GM12878 (cell line): ENCODE results near the gene HMGN1. TPM values are rescaled to one million over a fixed set of nuclear protein-coding genes. Genes with fewer than 3 reads are reported as not detected.

ENCODE experiments used
- ATAC-seq: fragments of 200-7000 bp; cut with Tn5 transposase; 3 replicates; pipeline ENCODE4 v1.9.1; 2020; ENCODE audit warnings: mild to moderate bottlenecking, moderate library complexity
- BruUV-seq: library from RNA; stranded (reverse); fragments of 400-500 nt; replicated peaks from 2 replicates; lab custom pipeline; 2021; lab: Mats Ljungman, UMichigan
- CTCF ChIA-PET: fragments of 300-600 bp; sonication (Branson Sonifier 250); formaldehyde crosslinking; extraction: SDS; loops from one replicate; lab custom pipeline; 2021; ENCODE audit warnings: inconsistent platforms; lab: Yijun Ruan, JAX
- POLR2A ChIA-PET: fragments of 350-600 bp; formaldehyde crosslinking; extraction: SDS; loops from one replicate; lab custom pipeline; 2021; ENCODE audit warnings: inconsistent platforms; lab: Charles Lee
- RAD21 ChIA-PET: fragments of 300-600 bp; sonication (Branson Sonifier 250); formaldehyde crosslinking; loops from one replicate; lab custom pipeline; 2023; ENCODE audit warnings: antibody characterized with exemption; ENCODE audit not compliant: unreplicated experiment; lab: Charles Lee
- SMC1A ChIA-PET: fragments of 300-600 bp; sonication (Branson Sonifier 250); formaldehyde crosslinking; loops from one replicate; lab custom pipeline; 2023; ENCODE audit not compliant: unreplicated experiment, uncharacterized antibody; lab: Charles Lee
- DNase-seq: peaks from one replicate; pipeline ENCODE4 v3.0.0-alpha.2; 2011; ENCODE audit warnings: low read depth, low spot score
- FAIRE-seq: peaks from 3 replicates; lab custom pipeline; 2011; peaks lifted over from hg19 to GRCh38; lab: Jason Lieb, UNC
- H2AFZ ChIP-seq: 2 replicates; pipeline ENCODE4 v1.6.0; 2011; ENCODE audit warnings: low read depth, low read length, control low read depth; ENCODE audit not compliant: control insufficient read depth
- H3K27ac ChIP-seq: 2 replicates; pipeline ENCODE4 v1.5.1; 2011; ENCODE audit warnings: control low read depth; ENCODE audit not compliant: control insufficient read depth, insufficient read depth
- H3K27me3 ChIP-seq, 2 experiments: replicated peaks in 1 of 2; 2 replicates each; pipeline versions ENCODE4 v1.6.0 to v1.6.1; 2011; ENCODE audit warnings: low read length in 1 of 2; ENCODE audit not compliant: control insufficient read depth in 2 of 2, insufficient read depth in 2 of 2
- H3K36me3 ChIP-seq, 2 experiments: 2 replicates each; pipeline ENCODE4 v1.5.1; 2011; ENCODE audit warnings: low read length in 1 of 2; ENCODE audit not compliant: control insufficient read depth in 2 of 2, insufficient read depth in 2 of 2
- H3K4me1 ChIP-seq: 2 replicates; pipeline ENCODE4 v1.6.1; 2011; ENCODE audit warnings: mild to moderate bottlenecking, low read length, moderate library complexity, mixed read lengths; ENCODE audit not compliant: control insufficient read depth, insufficient read depth
- H3K4me2 ChIP-seq: 2 replicates; pipeline ENCODE4 v1.6.0; 2011; ENCODE audit warnings: control low read depth; ENCODE audit not compliant: control insufficient read depth, insufficient read depth
- H3K4me3 ChIP-seq: fragments of 200-600 bp; sonication (generic); 2 replicates; pipeline ENCODE4 v1.5.1; 2016
- H3K79me2 ChIP-seq: 2 replicates; pipeline ENCODE4 v1.6.0; 2011; ENCODE audit warnings: low read length; ENCODE audit not compliant: control insufficient read depth, insufficient read depth
- H3K9ac ChIP-seq: 2 replicates; pipeline ENCODE4 v1.8.0; 2011; ENCODE audit warnings: low read length, control low read depth, mixed read lengths; ENCODE audit not compliant: control insufficient read depth, insufficient read depth
- H3K9me3 ChIP-seq: replicated peaks from 3 replicates; pipeline ENCODE4 v1.5.1; 2011; ENCODE audit warnings: mild to moderate bottlenecking, low read length; ENCODE audit not compliant: control insufficient read depth, insufficient read depth
- H4K20me1 ChIP-seq: 2 replicates; pipeline ENCODE4 v1.6.0; 2011; ENCODE audit not compliant: control insufficient read depth, insufficient read depth
- EGR1 ChIP-seq, 2 experiments: IDR thresholded peaks; 1 replicate in 1 of 2; 2 replicates in 1 of 2; pipeline ENCODE4 v1.6.1; 2011 to 2012; ENCODE audit warnings: low read depth in 2 of 2, low read length in 2 of 2, borderline replicate concordance in 1 of 2, mild to moderate bottlenecking in 1 of 2, moderate library complexity in 1 of 2
- GABPA ChIP-seq: IDR thresholded peaks from 2 replicates; pipeline ENCODE4 v1.6.1; 2014; ENCODE audit warnings: antibody characterized with exemption, low read depth, mild to moderate bottlenecking, inconsistent platforms
- HDAC2 ChIP-seq: fragments of 200-600 bp; sonication (generic); IDR thresholded peaks from 2 replicates; pipeline ENCODE4 v1.6.1; 2017
- JUND ChIP-seq: IDR thresholded peaks from 2 replicates; pipeline ENCODE4 v1.6.1; 2012; ENCODE audit warnings: low read depth, mild to moderate bottlenecking, low read length, improper control_type of control experiment, moderate library complexity
- MTA3 ChIP-seq: IDR thresholded peaks from 2 replicates; pipeline ENCODE4 v1.6.1; 2012; ENCODE audit warnings: low read length, inconsistent platforms, borderline replicate concordance
- NBN ChIP-seq: fragments of 450-650 bp; IDR thresholded peaks from 2 replicates; pipeline ENCODE4 v1.6.1; 2016
- NFXL1 ChIP-seq: fragments of 450-650 bp; IDR thresholded peaks from 2 replicates; pipeline ENCODE4 v1.6.1; 2017; ENCODE audit warnings: antibody characterized with exemption, mild to moderate bottlenecking, borderline replicate concordance
- NFYA ChIP-seq: IDR thresholded peaks from 2 replicates; pipeline ENCODE4 v1.6.1; 2011; ENCODE audit warnings: low read depth, mild to moderate bottlenecking, low read length, improper control_type of control experiment, borderline replicate concordance
- RELB ChIP-seq: fragments of 450-650 bp; IDR thresholded peaks from 2 replicates; pipeline ENCODE4 v1.6.1; 2017; ENCODE audit warnings: low read depth, mild to moderate bottlenecking, moderate library complexity
- SMAD5 ChIP-seq: IDR thresholded peaks from 2 replicates; pipeline ENCODE4 v1.6.1; 2016; ENCODE audit warnings: antibody characterized with exemption, low read depth
- STAT1 ChIP-seq: fragments of 450-650 bp; conservative IDR thresholded peaks from 2 replicates; pipeline ENCODE4 v1.6.1; 2014; ENCODE audit warnings: antibody characterized with exemption, mild to moderate bottlenecking
- TCF3 ChIP-seq: IDR thresholded peaks from 2 replicates; pipeline ENCODE4 v1.6.1; 2012; ENCODE audit warnings: low read depth, mild to moderate bottlenecking, low read length, borderline replicate concordance; ENCODE audit not compliant: insufficient read depth
- USF1 ChIP-seq: IDR thresholded peaks from 2 replicates; pipeline ENCODE4 v1.6.1; 2011; ENCODE audit warnings: borderline replicate concordance, low read depth, mild to moderate bottlenecking, moderate library complexity, mixed read lengths, low read length; ENCODE audit not compliant: insufficient read depth; ENCODE audit errors: extremely low read length
- ZNF592 ChIP-seq: fragments of 450-650 bp; IDR thresholded peaks from 2 replicates; pipeline ENCODE4 v1.6.1; 2017; ENCODE audit warnings: mild to moderate bottlenecking, moderate library complexity
- ZZZ3 ChIP-seq: IDR thresholded peaks from 2 replicates; pipeline ENCODE4 v1.6.1; 2011; ENCODE audit warnings: low read depth; ENCODE audit not compliant: control insufficient read depth, insufficient read length
- WGBS: methylation state at CpG from one replicate; pipeline ENCODE4 v1.1.6; 2016; ENCODE audit warnings: low lambda C conversion rate; ENCODE audit not compliant: insufficient replicate concordance, insufficient coverage; ENCODE audit errors: missing lambda C conversion rate; 5-methylcytosine and 5-hydroxymethylcytosine counted together
- in situ Hi-C: fragments of 300-500 bp; cut with MboI; formaldehyde crosslinking; loops from 9 replicates; pipeline ENCODE4 v1.14.3; 2018; ENCODE audit warnings: mixed read lengths
- intact Hi-C: fragments of 100-400 bp; cut with micrococcal nuclease; formaldehyde crosslinking; loops from one replicate; pipeline ENCODE4 v1.14.2; 2022; ENCODE audit not compliant: unreplicated experiment
- polyA plus RNA-seq, 11 experiments: library from polyadenylated mRNA; depleted of rRNA in 4 of 11; unstranded in 6 of 11; stranded (reverse) in 5 of 11; fragments of >200 nt; fragmentation: Nextera tagmentation in 4 of 11; fragmentation: Illumina TruSeq in 1 of 11; extraction: Ambion mirVana in 4 of 11; extraction: Trizol in 1 of 11; gene quantifications; 1 replicate in 1 of 11; 2 replicates in 10 of 11; pipeline versions ENCODE4 v1.2.1 to v1.2.3, GENCODE V29; 2011 to 2016; ENCODE audit warnings: inconsistent platforms in 2 of 11, missing spikeins in 2 of 11, low read depth in 1 of 11
- total RNA-seq, 4 experiments: library from RNA; depleted of rRNA in 3 of 4; stranded (reverse); fragments of >200 nt in 3 of 4; fragmentation: Illumina TruSeq in 1 of 4; extraction: Trizol in 1 of 4; gene quantifications; 2 replicates each; pipeline versions ENCODE4 v1.2.1 to v1.2.3, GENCODE V29; 2013 to 2021

Gene HMGN1
- total and polyA plus RNA-seq, 10 of the 15 experiments (the other 5 are each of a cell fraction or from before 2014, with no cell fraction given), result 120 to 798 (median 396) TPM

- TF ChIP-seq ZNF592 (no peak), MTA3 (no peak)
- TF ChIP-seq, all 136 proteins: peak for 16
Observed at GRCh38 chr21:39312112-39313041, 36.5 kb downstream of the HMGN1 start (continued).

- intact Hi-C loops, result loop anchor here (5.0 to 10.0 kb wide), 3 partner anchors 76 to 134 kb away; partner anchors contain the start of genes LCA5L and PSMG1
- peaks cover 16% of the 10 kb centered on the region for H3K79me2 ChIP-seq
- BruUV-seq, result no TSS peak
- ChIA-PET CTCF (interaction anchor here (1.3 kb wide), 1 partner anchor 37 kb away, joined by 6 read pairs; no protein-coding TSS in a partner anchor), RAD21 (no interaction called here), POLR2A (no interaction called here), SMC1A (interaction anchor here (0.7 to 1.0 kb wide), 2 partner anchors 35 to 76 kb away, joined by 3 to 4 read pairs; no protein-coding TSS in a partner anchor)
- WGBS, result 91% methylated on average over 7 of the region's 7 CpGs
- no peaks in the 10 kb centered on the region for H4K20me1 ChIP-seq
- in situ Hi-C loops, result no loop called here
- H3K27ac ChIP-seq, result no peak overlapping the region
- H3K4me2 ChIP-seq, result no peak overlapping the region
- no peak overlapping the region for H3K4me3 ChIP-seq
- no peak overlapping the region for H3K9ac ChIP-seq
- DNase-seq (no peak), ATAC-seq (no peak), FAIRE-seq (no peak)
- H3K36me3 ChIP-seq, result no peaks in the 10 kb centered on the region; a peak in 1 of 4 replicates
- peaks cover 4% of the 10 kb centered on the region; the same call in 1 of the 2 replicates for H3K4me1 ChIP-seq
- H3K9me3 ChIP-seq, result no peaks in the 10 kb centered on the region
- no peaks in the 10 kb centered on the region for H3K27me3 ChIP-seq
- H2AFZ ChIP-seq, result no peak overlapping the region
- TF ChIP-seq NFYA (no peak), HDAC2 (no peak), EGR1 (IDR thresholded peaks at IDR 0.05; ENCODE audit: borderline replicate concordance in 1 of 2, low read depth in 2 of 2, low read length in 2 of 2) (no peak), NBN (no peak), STAT1 (no peak), NFXL1 (no peak), SMAD5 (no peak), JUND (no peak), USF1 (no peak), RELB (no peak), ZZZ3 (no peak), TCF3 (no peak), GABPA (no peak)
Observed at GRCh38 chr21:39311164-39311563, 37.7 kb downstream of the HMGN1 start.
